ENCODE results near the gene CDH20. TPM values are rescaled to one million over a fixed set of nuclear protein-coding genes. Genes with fewer than 3 reads are reported as not detected.

Gene CDH20
- total RNA-seq, 2 experiments from 2014 or later, result not detected

DNA sequence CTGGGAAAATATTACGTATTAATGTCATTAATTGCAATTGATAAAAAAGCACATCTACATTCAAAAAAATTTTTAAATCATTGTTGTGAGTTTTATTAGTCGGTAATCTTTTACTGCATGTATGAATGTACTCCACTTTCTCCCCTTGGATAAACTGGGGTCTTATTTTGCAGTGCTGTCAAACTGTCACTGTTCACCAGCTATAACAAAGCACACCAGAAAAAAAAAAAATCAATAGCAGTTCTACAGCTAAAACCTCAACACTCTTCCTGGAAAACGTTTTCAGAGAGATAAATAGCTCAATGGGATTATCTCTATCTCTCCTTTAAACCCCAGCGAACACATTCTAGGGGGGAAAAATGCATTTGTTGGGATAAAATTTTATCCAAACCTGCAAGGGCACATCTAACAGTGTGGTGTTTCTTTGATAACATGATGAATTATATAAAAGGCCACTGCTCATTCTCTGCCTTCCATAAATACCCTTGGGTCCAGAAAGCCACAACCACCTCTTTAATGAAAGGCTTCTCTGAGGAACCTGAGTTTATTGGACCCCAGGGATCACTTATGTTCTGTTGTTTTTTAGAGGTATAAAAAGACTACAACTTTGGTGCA is 219.9 kb downstream of the CDH20 start:
- Histone ChIP-seq H3K4me1 (ENCODE audit: insufficient read depth, low read length, poor library complexity, severe bottlenecking) (no peaks in the 10 kb centered on the region), H3K4me3 (ENCODE audit: low read depth, low read length, poor library complexity, severe bottlenecking) (no peak overlapping the region), H2AFZ (ENCODE audit: low read length) (no peak overlapping the region), H3K27ac (ENCODE audit: low read depth, low read length, poor library complexity, severe bottlenecking) (no peak overlapping the region), H3K9me3 (ENCODE audit: low read length) (no peaks in the 10 kb centered on the region), H4K20me1 (ENCODE audit: insufficient read depth, low read length) (no peaks in the 10 kb centered on the region), H3K36me3 (ENCODE audit: insufficient read depth, low read length) (no peaks in the 10 kb centered on the region), H3K9me2 (ENCODE audit: insufficient read depth, low read length) (no peaks in the 10 kb centered on the region), H3K4me2 (ENCODE audit: low read length) (no peak overlapping the region), H3K79me2 (ENCODE audit: insufficient read depth, low read depth, low read length) (no peaks in the 10 kb centered on the region)
- DNase-seq (ENCODE audit: low spot score), result no peak
- ChIA-PET CTCF (ENCODE audit: unreplicated experiment) (no interaction called here), POLR2A (interaction anchor here (0.7 kb wide), 1 partner anchor 103 kb away, joined by 5 read pairs; no protein-coding TSS in a partner anchor)
- BruUV-seq (replicated peaks), result no TSS peak
- TF ChIP-seq EZH2phosphoT487 (IDR thresholded peaks at IDR 0.05; ENCODE audit: borderline replicate concordance, low read depth, low read length), result no peak
- TF ChIP-seq, protein P1, sequence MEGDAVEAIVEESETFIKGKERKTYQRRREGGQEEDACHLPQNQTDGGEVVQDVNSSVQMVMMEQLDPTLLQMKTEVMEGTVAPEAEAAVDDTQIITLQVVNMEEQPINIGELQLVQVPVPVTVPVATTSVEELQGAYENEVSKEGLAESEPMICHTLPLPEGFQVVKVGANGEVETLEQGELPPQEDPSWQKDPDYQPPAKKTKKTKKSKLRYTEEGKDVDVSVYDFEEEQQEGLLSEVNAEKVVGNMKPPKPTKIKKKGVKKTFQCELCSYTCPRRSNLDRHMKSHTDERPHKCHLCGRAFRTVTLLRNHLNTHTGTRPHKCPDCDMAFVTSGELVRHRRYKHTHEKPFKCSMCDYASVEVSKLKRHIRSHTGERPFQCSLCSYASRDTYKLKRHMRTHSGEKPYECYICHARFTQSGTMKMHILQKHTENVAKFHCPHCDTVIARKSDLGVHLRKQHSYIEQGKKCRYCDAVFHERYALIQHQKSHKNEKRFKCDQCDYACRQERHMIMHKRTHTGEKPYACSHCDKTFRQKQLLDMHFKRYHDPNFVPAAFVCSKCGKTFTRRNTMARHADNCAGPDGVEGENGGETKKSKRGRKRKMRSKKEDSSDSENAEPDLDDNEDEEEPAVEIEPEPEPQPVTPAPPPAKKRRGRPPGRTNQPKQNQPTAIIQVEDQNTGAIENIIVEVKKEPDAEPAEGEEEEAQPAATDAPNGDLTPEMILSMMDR (conservative IDR thresholded peaks at IDR 0.05; ENCODE audit: low read length), result no peak
- intact Hi-C loops (cut with micrococcal nuclease; ENCODE audit: unreplicated experiment), result no loop called here

DNA sequence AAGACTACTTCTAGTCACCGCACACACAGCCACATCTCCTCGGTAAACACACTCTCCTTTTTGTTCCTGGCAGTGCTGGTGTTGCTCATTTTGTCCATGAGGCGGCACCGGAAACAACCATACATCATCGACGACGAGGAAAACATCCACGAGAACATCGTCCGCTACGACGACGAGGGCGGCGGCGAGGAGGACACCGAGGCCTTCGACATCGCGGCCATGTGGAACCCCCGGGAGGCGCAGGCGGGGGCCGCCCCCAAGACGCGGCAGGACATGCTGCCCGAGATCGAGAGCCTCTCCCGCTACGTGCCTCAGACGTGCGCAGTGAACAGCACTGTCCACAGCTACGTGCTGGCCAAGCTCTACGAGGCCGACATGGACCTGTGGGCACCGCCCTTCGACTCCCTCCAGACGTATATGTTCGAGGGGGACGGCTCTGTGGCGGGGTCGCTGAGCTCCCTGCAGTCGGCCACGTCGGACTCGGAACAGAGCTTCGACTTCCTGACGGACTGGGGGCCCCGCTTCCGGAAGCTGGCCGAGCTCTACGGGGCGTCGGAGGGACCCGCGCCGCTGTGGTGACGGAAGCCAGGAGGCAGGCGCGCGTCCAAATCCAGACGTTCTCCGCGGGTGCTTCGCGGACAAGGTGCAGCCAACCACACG is 221.0 kb downstream of the CDH20 start:
- no peak for DNase-seq (ENCODE audit: low spot score)
- ChIA-PET POLR2A (no interaction called here), CTCF (ENCODE audit: unreplicated experiment) (no interaction called here)
- intact Hi-C loops (cut with micrococcal nuclease; ENCODE audit: unreplicated experiment), result no loop called here
- Histone ChIP-seq H3K27ac (ENCODE audit: low read depth, low read length, poor library complexity, severe bottlenecking) (no peak overlapping the region), H2AFZ (ENCODE audit: low read length) (no peak overlapping the region), H3K4me2 (ENCODE audit: low read length) (no peak overlapping the region), H3K79me2 (ENCODE audit: insufficient read depth, low read depth, low read length) (no peaks in the 10 kb centered on the region), H3K36me3 (ENCODE audit: insufficient read depth, low read length) (no peaks in the 10 kb centered on the region), H3K4me1 (ENCODE audit: insufficient read depth, low read length, poor library complexity, severe bottlenecking) (no peaks in the 10 kb centered on the region), H4K20me1 (ENCODE audit: insufficient read depth, low read length) (no peaks in the 10 kb centered on the region), H3K9me3 (ENCODE audit: low read length) (no peaks in the 10 kb centered on the region), H3K4me3 (ENCODE audit: low read depth, low read length, poor library complexity, severe bottlenecking) (no peak overlapping the region), H3K9me2 (ENCODE audit: insufficient read depth, low read length) (no peaks in the 10 kb centered on the region)
- TF ChIP-seq EZH2phosphoT487 (IDR thresholded peaks at IDR 0.05; ENCODE audit: borderline replicate concordance, low read depth, low read length), result no peak
- TF ChIP-seq, protein P1 (conservative IDR thresholded peaks at IDR 0.05; ENCODE audit: low read length), result no peak
- no TSS peak for BruUV-seq (replicated peaks)

DNA sequence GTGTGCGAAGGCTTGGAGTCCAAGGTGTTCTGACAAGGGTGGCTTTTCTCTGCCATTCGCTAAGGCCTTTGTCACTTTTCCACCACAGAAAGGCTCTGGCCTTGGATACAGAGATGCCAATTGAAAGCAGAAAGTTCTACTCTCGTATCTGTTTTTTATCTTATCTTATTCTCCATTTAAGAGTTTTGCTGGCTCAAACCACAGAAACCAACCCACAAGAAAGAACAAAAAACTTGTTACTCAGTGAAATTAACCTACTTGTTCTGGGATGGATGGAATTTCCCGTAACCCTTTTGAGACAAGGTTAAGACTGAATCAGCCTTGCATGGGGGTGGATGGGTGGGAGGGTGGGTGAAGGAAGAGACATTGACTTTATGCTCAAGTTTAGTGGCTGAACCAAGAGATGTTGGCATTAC is 221.7 kb downstream of the CDH20 start:
- CTCF ChIA-PET (ENCODE audit: unreplicated experiment), result no interaction called here
- H4K20me1 ChIP-seq (ENCODE audit: insufficient read depth, low read length), result no peaks in the 10 kb centered on the region
- POLR2A ChIA-PET, result no interaction called here
- no peak overlapping the region for H3K27ac ChIP-seq (ENCODE audit: low read depth, low read length, poor library complexity, severe bottlenecking)
- no peak overlapping the region for H3K4me3 ChIP-seq (ENCODE audit: low read depth, low read length, poor library complexity, severe bottlenecking)
- no peaks in the 10 kb centered on the region for H3K36me3 ChIP-seq (ENCODE audit: insufficient read depth, low read length)
- intact Hi-C loops (cut with micrococcal nuclease; ENCODE audit: unreplicated experiment), result no loop called here
- no peaks in the 10 kb centered on the region for H3K79me2 ChIP-seq (ENCODE audit: insufficient read depth, low read depth, low read length)
- no peaks in the 10 kb centered on the region for H3K9me2 ChIP-seq (ENCODE audit: insufficient read depth, low read length)
- H3K4me2 ChIP-seq (ENCODE audit: low read length), result no peak overlapping the region
- H3K9me3 ChIP-seq (ENCODE audit: low read length), result no peaks in the 10 kb centered on the region
- DNase-seq (ENCODE audit: low spot score), result no peak
- no peaks in the 10 kb centered on the region for H3K4me1 ChIP-seq (ENCODE audit: insufficient read depth, low read length, poor library complexity, severe bottlenecking)
- no TSS peak for BruUV-seq (replicated peaks)
- TF ChIP-seq, protein P1 (conservative IDR thresholded peaks at IDR 0.05; ENCODE audit: low read length), result no peak
- TF ChIP-seq EZH2phosphoT487 (IDR thresholded peaks at IDR 0.05; ENCODE audit: borderline replicate concordance, low read depth, low read length), result no peak
- no peak overlapping the region for H2AFZ ChIP-seq (ENCODE audit: low read length)
